Endothelial cell of hepatic sinusoid (primary cell): ENCODE results near the gene CLSTN1.

Source experiments
- in situ Hi-C: cut with HindIII; loops from 2 replicates; pipeline ENCODE4 v1.10.0; 2017; ENCODE audit warnings: low sequenced_read_pairs

The CLSTN1 gene

GRCh38 chr1:9737671-9738070, 86.1 kb downstream of the CLSTN1 start:
- in situ Hi-C loops = no loop called here

- in situ Hi-C loops = no loop called here
Observed at GRCh38 chr1:9737057-9737456, 86.7 kb downstream of the CLSTN1 start.

GRCh38 chr1:9736241-9736640, 87.5 kb downstream of the CLSTN1 start:
- in situ Hi-C loops = no loop called here

- in situ Hi-C loops = no loop called here
Observed at GRCh38 chr1:9735800-9736199, 88.0 kb downstream of the CLSTN1 start.

GRCh38 chr1:9733160-9733789, 90.5 kb downstream of the CLSTN1 start:
- in situ Hi-C loops = no loop called here

GRCh38 chr1:9732123-9732971, 91.4 kb downstream of the CLSTN1 start:
- in situ Hi-C loops = no loop called here

- in situ Hi-C loops = no loop called here
Observed at GRCh38 chr1:9731561-9731960, 92.2 kb downstream of the CLSTN1 start.

- in situ Hi-C loops = no loop called here
Observed at GRCh38 chr1:9731051-9731537, 92.7 kb downstream of the CLSTN1 start.

- in situ Hi-C loops = no loop called here
Observed at GRCh38 chr1:9730096-9730901, 93.5 kb downstream of the CLSTN1 start.

- in situ Hi-C loops = no loop called here
Observed at GRCh38 chr1:9729523-9729922, 94.2 kb downstream of the CLSTN1 start.

- in situ Hi-C loops = no loop called here
Observed at GRCh38 chr1:9728451-9729295, 95.1 kb downstream of the CLSTN1 start.

GRCh38 chr1:9726905-9727595, 96.7 kb downstream of the CLSTN1 start:
- in situ Hi-C loops = no loop called here

- in situ Hi-C loops = no loop called here
Observed at GRCh38 chr1:9726406-9726805, 97.4 kb downstream of the CLSTN1 start.

GRCh38 chr1:9724706-9725476, 98.9 kb downstream of the CLSTN1 start:
- in situ Hi-C loops = no loop called here

- in situ Hi-C loops = no loop called here
Observed at GRCh38 chr1:9723926-9724325, 99.8 kb downstream of the CLSTN1 start.

GRCh38 chr1:9723068-9723805, 100.5 kb downstream of the CLSTN1 start:
- in situ Hi-C loops = no loop called here

- in situ Hi-C loops = no loop called here
Observed at GRCh38 chr1:9722378-9722749, 101.4 kb downstream of the CLSTN1 start.

GRCh38 chr1:9721606-9722377, 102.0 kb downstream of the CLSTN1 start:
- in situ Hi-C loops = no loop called here
